Osteoblast (primary cell): ENCODE data around the gene KAZN. TPM values are rescaled to one million over a fixed set of nuclear protein-coding genes. Genes with fewer than 3 reads are reported as not detected.

ENCODE experiments used
- DNase-seq: peaks from one replicate; pipeline ENCODE4 v3.0.0; 2011; ENCODE audit warnings: low spot score, mixed read lengths; ENCODE audit not compliant: insufficient read length; ENCODE audit errors: missing footprints
- H2AFZ ChIP-seq: 2 replicates; pipeline ENCODE4 v1.6.0; 2011; ENCODE audit warnings: mild to moderate bottlenecking, low read length
- H3K27ac ChIP-seq: 2 replicates; pipeline ENCODE4 v1.5.1; 2011; ENCODE audit warnings: mild to moderate bottlenecking, low read depth, low read length, moderate library complexity
- H3K27me3 ChIP-seq: 2 replicates; pipeline ENCODE4 v1.6.0; 2012; ENCODE audit warnings: mild to moderate bottlenecking, control low read depth, inconsistent platforms, low read length, moderate library complexity; ENCODE audit not compliant: insufficient read depth
- H3K36me3 ChIP-seq: 2 replicates; pipeline ENCODE4 v1.5.1; 2011; ENCODE audit warnings: mild to moderate bottlenecking, low read length, control low read depth, moderate library complexity; ENCODE audit not compliant: insufficient read depth
- H3K4me1 ChIP-seq: 2 replicates; pipeline ENCODE4 v1.5.1; 2011; ENCODE audit warnings: mild to moderate bottlenecking, low read length, control low read depth, moderate library complexity; ENCODE audit not compliant: insufficient read depth
- H3K4me2 ChIP-seq: 2 replicates; pipeline ENCODE4 v1.6.0; 2011; ENCODE audit warnings: mild to moderate bottlenecking, low read length; ENCODE audit not compliant: insufficient read depth
- H3K4me3 ChIP-seq: fragments of 200-600 bp; sonication (generic); 3 replicates; pipeline ENCODE4 v1.5.1; 2012; ENCODE audit warnings: mild to moderate bottlenecking, low read length, inconsistent platforms; ENCODE audit not compliant: insufficient read depth
- H3K79me2 ChIP-seq: 2 replicates; pipeline ENCODE4 v1.6.0; 2012; ENCODE audit warnings: mild to moderate bottlenecking, low read length, control low read depth, inconsistent platforms; ENCODE audit not compliant: insufficient read depth
- H3K9me3 ChIP-seq: 2 replicates; pipeline ENCODE4 v1.5.1; 2011; ENCODE audit warnings: low read depth, low read length, control low read depth
- H4K20me1 ChIP-seq: 2 replicates; pipeline ENCODE4 v1.6.0; 2012; ENCODE audit warnings: mild to moderate bottlenecking, low read length, control low read depth; ENCODE audit not compliant: insufficient read depth
- total RNA-seq: library from RNA; depleted of rRNA; stranded (reverse); fragments of >200 nt; gene quantifications from 2 replicates; pipeline ENCODE4 v1.2.3, GENCODE V29; 2012
- TF ChIP-seq, protein P1 (sequence below): IDR thresholded peaks from 2 replicates; pipeline ENCODE4 v1.5.1; 2011; ENCODE audit warnings: mild to moderate bottlenecking, low read depth, low read length, moderate library complexity; ENCODE audit errors: extremely low read depth

The KAZN gene
- total RNA-seq, 1 donor = 9.0 TPM

DNA sequence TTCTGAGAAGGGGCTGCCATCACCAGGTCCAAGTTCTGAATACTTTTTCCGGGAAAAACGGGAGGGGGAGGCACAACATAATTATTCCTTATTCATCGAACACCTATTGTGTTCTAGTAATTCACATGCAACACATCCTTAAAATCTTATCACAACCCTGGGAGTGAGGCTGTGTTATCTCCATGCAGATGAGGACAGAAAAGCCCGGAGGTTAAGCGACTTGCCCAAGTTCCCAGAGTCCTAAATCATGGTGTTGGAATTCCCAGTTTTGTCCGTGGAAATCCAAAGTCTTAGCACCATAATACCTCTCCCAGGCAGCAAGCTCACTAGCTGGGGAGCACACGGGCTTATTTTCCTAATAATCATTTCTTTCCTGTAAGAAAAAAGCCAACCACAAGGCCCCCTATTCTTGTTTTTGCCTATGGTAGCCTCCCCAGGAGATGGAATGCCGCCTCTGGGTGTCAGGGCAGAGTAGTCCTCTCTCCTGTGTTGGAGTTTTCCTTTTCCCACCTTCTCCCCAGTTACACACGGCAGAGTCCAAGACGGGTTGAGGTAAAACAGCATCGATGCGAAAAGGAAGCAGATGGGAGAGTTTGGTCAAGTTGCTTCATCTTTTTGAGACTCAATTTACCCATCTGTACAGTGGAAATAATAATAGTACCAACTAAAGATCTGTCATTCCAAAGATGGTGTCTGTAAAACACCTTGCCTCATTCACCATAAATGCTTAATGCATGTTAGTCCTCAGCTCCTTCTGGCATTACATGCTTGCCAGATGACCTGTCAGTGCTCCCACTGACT is 327.1 kb downstream of the KAZN start:
- peak overlapping the region; percentile 67 for H3K27ac ChIP-seq
- H3K36me3 ChIP-seq = no peaks in the 10 kb centered on the region
- H3K79me2 ChIP-seq = peaks cover 17% of the 10 kb centered on the region
- no peaks in the 10 kb centered on the region for H3K9me3 ChIP-seq
- TF ChIP-seq, protein P1, sequence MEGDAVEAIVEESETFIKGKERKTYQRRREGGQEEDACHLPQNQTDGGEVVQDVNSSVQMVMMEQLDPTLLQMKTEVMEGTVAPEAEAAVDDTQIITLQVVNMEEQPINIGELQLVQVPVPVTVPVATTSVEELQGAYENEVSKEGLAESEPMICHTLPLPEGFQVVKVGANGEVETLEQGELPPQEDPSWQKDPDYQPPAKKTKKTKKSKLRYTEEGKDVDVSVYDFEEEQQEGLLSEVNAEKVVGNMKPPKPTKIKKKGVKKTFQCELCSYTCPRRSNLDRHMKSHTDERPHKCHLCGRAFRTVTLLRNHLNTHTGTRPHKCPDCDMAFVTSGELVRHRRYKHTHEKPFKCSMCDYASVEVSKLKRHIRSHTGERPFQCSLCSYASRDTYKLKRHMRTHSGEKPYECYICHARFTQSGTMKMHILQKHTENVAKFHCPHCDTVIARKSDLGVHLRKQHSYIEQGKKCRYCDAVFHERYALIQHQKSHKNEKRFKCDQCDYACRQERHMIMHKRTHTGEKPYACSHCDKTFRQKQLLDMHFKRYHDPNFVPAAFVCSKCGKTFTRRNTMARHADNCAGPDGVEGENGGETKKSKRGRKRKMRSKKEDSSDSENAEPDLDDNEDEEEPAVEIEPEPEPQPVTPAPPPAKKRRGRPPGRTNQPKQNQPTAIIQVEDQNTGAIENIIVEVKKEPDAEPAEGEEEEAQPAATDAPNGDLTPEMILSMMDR = no peak
- H2AFZ ChIP-seq = peak overlapping the region; percentile 49
- no peaks in the 10 kb centered on the region for H3K27me3 ChIP-seq
- H3K4me2 ChIP-seq = peak overlapping the region; percentile 91
- H3K4me1 ChIP-seq = peaks cover 27% of the 10 kb centered on the region
- peak; percentile 86 for DNase-seq
- peak overlapping the region; percentile 74 for H3K4me3 ChIP-seq
- peaks cover 6% of the 10 kb centered on the region for H4K20me1 ChIP-seq

DNA sequence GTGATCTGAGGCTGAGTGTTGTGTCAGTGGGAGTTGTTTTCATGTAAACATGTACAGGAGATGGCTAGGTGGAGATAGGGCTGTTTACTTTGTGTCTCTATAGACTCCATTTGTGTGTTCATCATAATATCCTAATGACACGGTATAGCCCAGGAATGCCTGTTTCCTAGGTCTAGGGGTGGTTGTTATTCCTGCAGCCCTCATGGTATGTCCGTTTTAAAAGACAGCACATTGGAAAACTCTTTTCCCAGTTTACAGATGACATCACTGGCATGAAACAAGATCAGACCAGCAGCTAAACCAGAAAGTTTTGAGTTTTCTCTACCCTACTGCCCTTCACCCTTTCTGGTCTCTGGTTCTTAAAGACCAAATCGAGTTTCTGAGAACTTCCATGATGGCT is 327.7 kb downstream of the KAZN start:
- peaks cover 17% of the 10 kb centered on the region for H3K79me2 ChIP-seq
- DNase-seq = peak; percentile 97
- H3K36me3 ChIP-seq = no peaks in the 10 kb centered on the region
- H4K20me1 ChIP-seq = peaks cover 6% of the 10 kb centered on the region
- no peaks in the 10 kb centered on the region for H3K27me3 ChIP-seq
- TF ChIP-seq, protein P1 = no peak
- no peak overlapping the region for H3K4me3 ChIP-seq
- no peaks in the 10 kb centered on the region for H3K9me3 ChIP-seq
- peak overlapping the region; percentile 42 for H3K4me2 ChIP-seq
- peak overlapping the region; percentile 67 for H3K27ac ChIP-seq
- peaks cover 27% of the 10 kb centered on the region for H3K4me1 ChIP-seq
- H2AFZ ChIP-seq = no peak overlapping the region

DNA sequence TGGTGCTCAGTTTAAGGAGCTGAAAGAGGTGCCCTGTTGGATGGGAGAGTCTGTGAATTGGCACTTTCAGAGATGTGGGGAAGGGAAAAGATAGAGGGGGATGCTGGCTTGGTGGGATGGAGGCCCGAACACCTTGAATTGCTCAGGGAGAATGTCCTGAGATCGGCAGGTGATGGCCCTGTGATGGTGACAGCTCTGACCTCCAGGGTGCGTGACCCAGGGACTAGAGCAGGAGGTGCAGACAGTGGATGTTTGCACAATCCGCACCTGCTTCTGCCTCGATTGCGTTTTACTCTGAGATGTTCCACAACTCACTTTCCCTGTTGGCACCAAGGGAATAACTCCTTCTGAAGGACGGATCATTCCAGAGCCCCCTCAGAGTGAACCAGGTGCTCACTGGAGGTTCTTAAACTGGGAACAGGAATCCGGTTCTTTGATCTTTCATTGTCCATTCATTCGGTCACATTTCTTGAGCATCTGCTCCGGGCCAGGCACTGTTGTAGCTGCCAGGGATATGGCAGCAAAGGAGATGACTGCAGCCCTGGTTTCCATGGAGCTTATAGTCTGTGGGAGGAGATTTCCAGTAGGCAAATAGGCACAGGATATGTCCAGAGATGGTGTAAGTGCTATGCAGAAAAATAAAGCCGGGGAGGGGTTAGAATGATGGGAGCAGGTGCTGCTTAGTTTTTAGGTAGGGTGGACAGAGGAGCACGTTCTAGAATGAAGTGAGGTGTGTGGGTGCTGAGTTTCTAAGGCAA is 328.5 kb downstream of the KAZN start:
- Histone ChIP-seq H3K4me2 (peak overlapping the region; percentile 42), H2AFZ (no peak overlapping the region), H3K4me3 (no peak overlapping the region), H3K36me3 (no peaks in the 10 kb centered on the region), H3K9me3 (no peaks in the 10 kb centered on the region), H3K4me1 (peaks cover 27% of the 10 kb centered on the region), H3K79me2 (peaks cover 17% of the 10 kb centered on the region), H4K20me1 (peaks cover 6% of the 10 kb centered on the region), H3K27me3 (no peaks in the 10 kb centered on the region), H3K27ac (peak overlapping the region; percentile 67)
- TF ChIP-seq, protein P1 = no peak
- DNase-seq = peak; percentile 87

DNA sequence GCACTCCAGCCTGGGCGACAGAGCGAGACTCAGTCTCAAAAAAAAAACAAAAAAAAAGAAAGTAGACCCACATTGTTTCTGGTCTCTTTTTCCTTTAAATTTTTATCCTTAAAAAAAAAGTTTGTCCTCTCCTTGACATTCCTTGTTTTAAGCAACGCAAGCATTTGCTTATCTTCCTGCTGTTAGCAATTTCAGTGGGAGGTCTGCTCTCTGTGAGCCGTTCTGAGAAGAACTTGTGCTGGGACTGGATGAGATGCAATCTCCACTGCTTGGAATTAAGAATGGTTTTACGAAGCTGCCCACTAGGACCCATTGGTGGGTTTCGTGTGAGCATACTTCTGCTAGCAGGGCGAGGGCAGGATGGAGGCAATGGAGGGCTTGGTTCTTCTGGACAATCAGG is 329.9 kb downstream of the KAZN start:
- peaks cover 27% of the 10 kb centered on the region for H3K4me1 ChIP-seq
- no peaks in the 10 kb centered on the region for H3K27me3 ChIP-seq
- no peaks in the 10 kb centered on the region for H3K9me3 ChIP-seq
- H4K20me1 ChIP-seq = peaks cover 6% of the 10 kb centered on the region
- TF ChIP-seq, protein P1 = no peak
- H3K4me3 ChIP-seq = no peak overlapping the region
- peak; percentile 74 for DNase-seq
- H3K27ac ChIP-seq = no peak overlapping the region
- H3K79me2 ChIP-seq = peaks cover 17% of the 10 kb centered on the region
- H3K4me2 ChIP-seq = no peak overlapping the region
- H2AFZ ChIP-seq = no peak overlapping the region
- H3K36me3 ChIP-seq = no peaks in the 10 kb centered on the region
